HepG2 (cell line): ENCODE results near the gene ST8SIA2. TPM values are rescaled to one million over a fixed set of nuclear protein-coding genes. Genes with fewer than 3 reads are reported as not detected.

Source experiments
- ATAC-seq: fragments of 200-7000 bp; cut with Tn5 transposase; 3 replicates; pipeline ENCODE4 v1.9.1; 2020; ENCODE audit warnings: mild to moderate bottlenecking, moderate library complexity
- Bru-seq: library from RNA; stranded (reverse); fragments of 400-500 nt; gene quantifications from one replicate; lab custom pipeline; 2021; lab: Mats Ljungman, UMichigan
- BruChase-seq, 2 experiments: library from RNA; stranded (reverse); fragments of 400-500 nt; gene quantifications; one replicate each; lab custom pipeline; 2021; lab: Mats Ljungman, UMichigan
- BruUV-seq: library from RNA; stranded (reverse); fragments of 400-500 nt; replicated peaks from 2 replicates; lab custom pipeline; 2021; lab: Mats Ljungman, UMichigan
- CTCF ChIA-PET: fragments of 300-600 bp; formaldehyde crosslinking; extraction: SDS; loops from one replicate; lab custom pipeline; 2021; ENCODE audit warnings: low total read pairs, inconsistent platforms, low intra/inter-chr PET ratio; lab: Yijun Ruan, JAX
- POLR2A ChIA-PET: fragments of 350-600 bp; sonication (Branson Sonifier 250); formaldehyde crosslinking; loops from one replicate; lab custom pipeline; 2020; ENCODE audit warnings: antibody characterized with exemption, inconsistent platforms; lab: Yijun Ruan, JAX
- DNase-seq: peaks from one replicate; pipeline ENCODE4 v3.0.0-alpha.2; 2015; ENCODE audit warnings: low spot score
- FAIRE-seq: peaks from 3 replicates; lab custom pipeline; 2011; peaks lifted over from hg19 to GRCh38; lab: Jason Lieb, UNC
- H2AFZ ChIP-seq: one replicate; pipeline ENCODE4 v1.6.1; 2011; ENCODE audit warnings: low read length, inconsistent platforms
- H3K27ac ChIP-seq: fragments of 300-600 bp; 3 replicates; pipeline ENCODE4 v1.8.0; 2011; ENCODE audit warnings: mixed run types, mild to moderate bottlenecking, mixed read lengths, low read length, inconsistent platforms; ENCODE audit not compliant: insufficient read depth; ENCODE audit errors: extremely low read length
- H3K27me3 ChIP-seq, 2 experiments: fragments of 200-600 bp in 1 of 2; 2 replicates in 1 of 2; 3 replicates in 1 of 2; pipeline versions ENCODE4 v1.6.0 to v1.8.0; 2011; ENCODE audit warnings: low read length in 2 of 2, mild to moderate bottlenecking in 2 of 2, moderate library complexity in 2 of 2, inconsistent platforms in 1 of 2; ENCODE audit not compliant: insufficient read depth in 2 of 2, control insufficient read depth in 1 of 2
- H3K36me3 ChIP-seq, 2 experiments: fragments of 200-600 bp in 1 of 2; replicated peaks in 1 of 2; 2 replicates in 1 of 2; 3 replicates in 1 of 2; pipeline versions ENCODE4 v1.5.1 to v1.8.0; 2011; ENCODE audit warnings: low read length in 2 of 2, inconsistent platforms in 1 of 2; ENCODE audit not compliant: insufficient read depth in 2 of 2, control insufficient read depth in 1 of 2
- H3K4me1 ChIP-seq: 2 replicates; pipeline ENCODE4 v1.5.1; 2012; ENCODE audit warnings: low read length, inconsistent platforms; ENCODE audit not compliant: insufficient read depth
- H3K4me2 ChIP-seq: 2 replicates; pipeline ENCODE4 v1.6.0; 2011; ENCODE audit warnings: low read depth, low read length, inconsistent platforms
- H3K4me3 ChIP-seq, 3 experiments: fragments of 200-600 bp in 1 of 3; sonication (generic), shearing (Covaris generic) in 1 of 3; replicated peaks in 1 of 3; 2 replicates each; pipeline ENCODE4 v1.5.1; 2011 to 2016; ENCODE audit warnings: low read length in 3 of 3, inconsistent platforms in 2 of 3, low read depth in 2 of 3, mild to moderate bottlenecking in 2 of 3, control low read depth in 1 of 3, mixed read lengths in 1 of 3; ENCODE audit not compliant: insufficient read depth in 1 of 3
- H3K79me2 ChIP-seq: one replicate; pipeline ENCODE4 v1.6.1; 2011; ENCODE audit warnings: low read length, inconsistent platforms; ENCODE audit not compliant: insufficient read depth
- H3K9ac ChIP-seq: 2 replicates; pipeline ENCODE4 v1.6.0; 2011; ENCODE audit warnings: mild to moderate bottlenecking, low read depth, low read length, inconsistent platforms; ENCODE audit not compliant: insufficient read depth
- H3K9me3 ChIP-seq: 2 replicates; pipeline ENCODE4 v1.5.1; 2012; ENCODE audit warnings: mild to moderate bottlenecking, low read length
- H4K20me1 ChIP-seq: 2 replicates; pipeline ENCODE4 v1.6.0; 2011; ENCODE audit warnings: inconsistent platforms, mild to moderate bottlenecking, low read length, moderate library complexity; ENCODE audit not compliant: insufficient read depth
- DMAP1 ChIP-seq: IDR thresholded peaks from 2 replicates; pipeline ENCODE4 v1.6.1; 2016
- NFYC ChIP-seq: IDR thresholded peaks from 2 replicates; pipeline ENCODE4 v1.6.1; 2016; ENCODE audit warnings: missing genetic modification reagents, missing compliant biosample characterization
- PHB2 ChIP-seq: fragments of 450-650 bp; IDR thresholded peaks from 2 replicates; pipeline ENCODE4 v1.6.1; 2018; ENCODE audit not compliant: partially characterized antibody
- TOE1 ChIP-seq: sonication (generic); formaldehyde crosslinking; IDR thresholded peaks from 2 replicates; pipeline ENCODE4 v1.4.0; 2020; ENCODE audit warnings: mild to moderate bottlenecking, missing genetic modification reagents
- WGBS: methylation state at CpG from one replicate; pipeline ENCODE4 v1.1.6; 2017; ENCODE audit warnings: low lambda C conversion rate; 5-methylcytosine and 5-hydroxymethylcytosine counted together
- in situ Hi-C: cut with HindIII; loops from 2 replicates; pipeline ENCODE4 v1.10.0; 2017; ENCODE audit warnings: low pct_unique_long_range_greater_than_20kb; ENCODE audit not compliant: extremely low pct_ligation_motif_present
- intact Hi-C: fragments of 100-400 bp; cut with micrococcal nuclease; formaldehyde crosslinking; loops from one replicate; pipeline ENCODE4 v1.10.0; 2022; ENCODE audit not compliant: unreplicated experiment
- long read RNA-seq, 2 experiments: library from RNA in 1 of 2; library from polyadenylated mRNA in 1 of 2; stranded (forward) in 1 of 2; unstranded in 1 of 2; transcript quantifications; one replicate each; pipeline ENCODE4 v2.0.0, GENCODE V29; 2019 to 2022
- polyA minus RNA-seq, 3 experiments: library from RNA; depleted of rRNA, polyadenylated mRNA; stranded (reverse); fragments of >200 nt; gene quantifications; 2 replicates each; pipeline ENCODE4 v1.2.3, GENCODE V29; 2011; ENCODE audit warnings: low replicate concordance in 1 of 3
- polyA plus RNA-seq, 8 experiments: library from polyadenylated mRNA; depleted of rRNA in 3 of 8; stranded (reverse) in 7 of 8; unstranded in 1 of 8; fragments of >200 nt; fragmentation: Illumina TruSeq in 4 of 8; extraction: Trizol in 4 of 8; gene quantifications; 2 replicates each; pipeline versions ENCODE4 v1.2.1 to v1.2.3, GENCODE V29; 2011 to 2016; ENCODE audit warnings: low read depth in 4 of 8, missing spikeins in 1 of 8, mixed read lengths in 1 of 8; ENCODE audit not compliant: insufficient read depth in 1 of 8
- total RNA-seq, 5 experiments: library from RNA; depleted of rRNA; stranded (reverse); fragments of >200 nt; fragmentation: Illumina TruSeq; extraction: Trizol; gene quantifications; 2 replicates each; pipeline ENCODE4 v1.2.3, GENCODE V29; 2016; ENCODE audit warnings: low read depth in 1 of 5

ST8SIA2 gene
- total RNA-seq (2016; rRNA removed; fragmentation: Illumina TruSeq; extraction: Trizol) (not detected in 2 replicates), polyA plus RNA-seq (2011; rRNA removed) (not detected in 2 replicates), polyA minus RNA-seq (2011; rRNA and poly(A)+ RNA removed; ENCODE audit: low replicate concordance) (not detected in 2 replicates), Bru-seq, nascent RNA (not detected), BruChase-seq, experiment 1, labeled RNA remaining after a 6-hour chase (not detected), BruChase-seq, experiment 2, labeled RNA remaining after a 2-hour chase (not detected)
- total RNA-seq (2016; cell fraction: cytosol; rRNA removed; fragmentation: Illumina TruSeq; extraction: Trizol; ENCODE audit: low read depth), result not detected in 2 replicates
- total RNA-seq (2016; cell fraction: insoluble cytoplasmic fraction; rRNA removed; fragmentation: Illumina TruSeq; extraction: Trizol), result not detected in 2 replicates
- total RNA-seq (2016; cell fraction: membrane; rRNA removed; fragmentation: Illumina TruSeq; extraction: Trizol), result not detected in 2 replicates
- not detected in 2 replicates for total RNA-seq (2016; cell fraction: nucleus; rRNA removed; fragmentation: Illumina TruSeq; extraction: Trizol)
- not detected in 2 replicates for polyA plus RNA-seq (2011; cell fraction: cytosol; rRNA removed)
- not detected in 2 replicates for polyA plus RNA-seq (2011; cell fraction: nucleus; rRNA removed)
- polyA plus RNA-seq (2012), result not detected in 2 replicates
- not detected in 2 replicates for polyA plus RNA-seq (2016; cell fraction: cytosol; fragmentation: Illumina TruSeq; extraction: Trizol; ENCODE audit: low read depth)
- not detected in 2 replicates for polyA plus RNA-seq (2016; cell fraction: insoluble cytoplasmic fraction; fragmentation: Illumina TruSeq; extraction: Trizol; ENCODE audit: low read depth)
- not detected in 2 replicates for polyA plus RNA-seq (2016; cell fraction: membrane; fragmentation: Illumina TruSeq; extraction: Trizol; ENCODE audit: low read depth)
- not detected in 2 replicates for polyA plus RNA-seq (2016; cell fraction: nucleus; fragmentation: Illumina TruSeq; extraction: Trizol; ENCODE audit: insufficient read depth, low read depth)
- polyA minus RNA-seq (2011; cell fraction: cytosol; rRNA and poly(A)+ RNA removed), result not detected in 2 replicates
- polyA minus RNA-seq (2011; cell fraction: nucleus; rRNA and poly(A)+ RNA removed), result not detected in 2 replicates
- long read RNA-seq, experiment 1, result 0 reads
- long read RNA-seq, experiment 2, result 0 reads

- no peak for TF ChIP-seq DMAP1 (CRISPR knock-in tag)
- TF ChIP-seq NFYC (CRISPR knock-in tag), result no peak
- TF ChIP-seq PHB2, result no peak
- no peak for TF ChIP-seq TOE1 (CRISPR knock-in tag)
- no TSS peak for BruUV-seq
- Histone ChIP-seq H3K9me3 (no peaks in the 10 kb centered on the region), H4K20me1 (no peaks in the 10 kb centered on the region), H3K4me2 (no peak within 1 kb of the TSS), H3K9ac (no peak within 1 kb of the TSS), H2AFZ (no peak within 1 kb of the TSS), H3K27ac (no peak within 1 kb of the TSS), H3K4me1 (no peaks in the 10 kb centered on the region), H3K36me3 (no peaks in the 10 kb centered on the region), H3K4me3 (no peak within 1 kb of the TSS), H3K27me3 (peaks cover 3 to 53% of the 10 kb centered on the region in 2 experiments), H3K79me2 (no peaks in the 10 kb centered on the region)
- POLR2A ChIA-PET, result no interaction called here
- FAIRE-seq (no peak), ATAC-seq (no peak), DNase-seq (no peak)
- intact Hi-C loops (no loop called here), in situ Hi-C loops (no loop called here)
- 56% methylated on average over 21 of the region's 78 CpGs for WGBS
- CTCF ChIA-PET, result no interaction called here
Observed at GRCh38 chr15:92393071-92393979, at the start of gene ST8SIA2. Gene ST8SIA2, plus strand, starts transcription at chr15:92393881. Its CDS starts 184 bp downstream, at chr15:92394065.
